Activated naive CD8-positive, alpha-beta T cell (primary cell): ENCODE measurements around the gene APBA2.

Source experiments
- H3K27ac Mint-ChIP-seq: one replicate; pipeline ENCODE4 v1.8.0; 2021; ENCODE audit warnings: mixed read lengths
- H3K27me3 Mint-ChIP-seq: one replicate; pipeline ENCODE4 v1.8.0; 2021; ENCODE audit warnings: mixed read lengths
- H3K36me3 Mint-ChIP-seq: one replicate; pipeline ENCODE4 v1.8.0; 2021; ENCODE audit warnings: mixed read lengths
- H3K4me1 Mint-ChIP-seq: one replicate; pipeline ENCODE4 v1.8.0; 2021; ENCODE audit warnings: low read depth, mixed read lengths
- H3K4me3 Mint-ChIP-seq: one replicate; pipeline ENCODE4 v1.8.0; 2021; ENCODE audit warnings: mild to moderate bottlenecking, mixed read lengths
- H3K9me3 Mint-ChIP-seq: one replicate; pipeline ENCODE4 v1.8.0; 2021; ENCODE audit warnings: low read depth, mixed read lengths

Gene APBA2

GRCh38 chr15:29061746-29062145, 176.0 kb downstream of the APBA2 start:
- no peaks in the 10 kb centered on the region for H3K9me3 Mint-ChIP-seq
- H3K4me3 Mint-ChIP-seq = no peak overlapping the region
- no peak overlapping the region for H3K27ac Mint-ChIP-seq
- H3K27me3 Mint-ChIP-seq = no peaks in the 10 kb centered on the region
- peaks cover 64% of the 10 kb centered on the region for H3K4me1 Mint-ChIP-seq
- H3K36me3 Mint-ChIP-seq = peaks cover 16% of the 10 kb centered on the region

- H3K4me3 Mint-ChIP-seq = no peak overlapping the region
- peaks cover 20% of the 10 kb centered on the region for H3K36me3 Mint-ChIP-seq
- no peak overlapping the region for H3K27ac Mint-ChIP-seq
- H3K9me3 Mint-ChIP-seq = no peaks in the 10 kb centered on the region
- H3K4me1 Mint-ChIP-seq = peaks cover 65% of the 10 kb centered on the region
- H3K27me3 Mint-ChIP-seq = no peaks in the 10 kb centered on the region
Observed at GRCh38 chr15:29062179-29062591, 176.4 kb downstream of the APBA2 start.

- Mint-ChIP-seq H3K4me1 (peaks cover 62% of the 10 kb centered on the region), H3K27me3 (no peaks in the 10 kb centered on the region), H3K27ac (no peak overlapping the region), H3K36me3 (peaks cover 20% of the 10 kb centered on the region), H3K4me3 (no peak overlapping the region), H3K9me3 (peaks cover 1% of the 10 kb centered on the region)
Observed at GRCh38 chr15:29062626-29063025, 176.9 kb downstream of the APBA2 start.

- peaks cover 5% of the 10 kb centered on the region for H3K9me3 Mint-ChIP-seq
- H3K4me1 Mint-ChIP-seq = peaks cover 54% of the 10 kb centered on the region
- H3K27ac Mint-ChIP-seq = no peak overlapping the region
- H3K4me3 Mint-ChIP-seq = no peak overlapping the region
- H3K36me3 Mint-ChIP-seq = peaks cover 19% of the 10 kb centered on the region
- H3K27me3 Mint-ChIP-seq = no peaks in the 10 kb centered on the region
Observed at GRCh38 chr15:29063646-29064045, 177.9 kb downstream of the APBA2 start.

GRCh38 chr15:29064290-29064689, 178.5 kb downstream of the APBA2 start:
- Mint-ChIP-seq H3K27me3 (no peaks in the 10 kb centered on the region), H3K36me3 (peaks cover 20% of the 10 kb centered on the region), H3K4me1 (peaks cover 49% of the 10 kb centered on the region), H3K4me3 (no peak overlapping the region), H3K9me3 (peaks cover 5% of the 10 kb centered on the region), H3K27ac (peak overlapping the region; percentile 46)

GRCh38 chr15:29064731-29065130, 179.0 kb downstream of the APBA2 start:
- H3K9me3 Mint-ChIP-seq = peaks cover 5% of the 10 kb centered on the region
- no peak overlapping the region for H3K4me3 Mint-ChIP-seq
- peak overlapping the region; percentile 46 for H3K27ac Mint-ChIP-seq
- peaks cover 19% of the 10 kb centered on the region for H3K36me3 Mint-ChIP-seq
- H3K4me1 Mint-ChIP-seq = peaks cover 48% of the 10 kb centered on the region
- H3K27me3 Mint-ChIP-seq = no peaks in the 10 kb centered on the region

GRCh38 chr15:29065571-29065970, 179.8 kb downstream of the APBA2 start:
- Mint-ChIP-seq H3K27ac (no peak overlapping the region), H3K27me3 (no peaks in the 10 kb centered on the region), H3K36me3 (peaks cover 19% of the 10 kb centered on the region), H3K4me1 (peaks cover 41% of the 10 kb centered on the region), H3K4me3 (no peak overlapping the region), H3K9me3 (peaks cover 5% of the 10 kb centered on the region)

- Mint-ChIP-seq H3K4me1 (peaks cover 38% of the 10 kb centered on the region), H3K9me3 (peaks cover 5% of the 10 kb centered on the region), H3K4me3 (no peak overlapping the region)
Observed at GRCh38 chr15:29066310-29066709, 180.5 kb downstream of the APBA2 start.

GRCh38 chr15:29066838-29067237, 181.1 kb downstream of the APBA2 start:
- peaks cover 5% of the 10 kb centered on the region for H3K9me3 Mint-ChIP-seq
- no peak overlapping the region for H3K4me3 Mint-ChIP-seq
- no peak overlapping the region for H3K27ac Mint-ChIP-seq
- peaks cover 19% of the 10 kb centered on the region for H3K36me3 Mint-ChIP-seq
- peaks cover 33% of the 10 kb centered on the region for H3K4me1 Mint-ChIP-seq
- H3K27me3 Mint-ChIP-seq = no peaks in the 10 kb centered on the region

More at GRCh38 chr15:29066310-29066709, 180.5 kb downstream of the APBA2 start:
- no peaks in the 10 kb centered on the region for H3K27me3 Mint-ChIP-seq
- peaks cover 19% of the 10 kb centered on the region for H3K36me3 Mint-ChIP-seq
- H3K27ac Mint-ChIP-seq = peak overlapping the region; percentile 11

- Mint-ChIP-seq H3K9me3 (peaks cover 5% of the 10 kb centered on the region), H3K27me3 (no peaks in the 10 kb centered on the region), H3K4me1 (peaks cover 31% of the 10 kb centered on the region), H3K27ac (no peak overlapping the region), H3K4me3 (no peak overlapping the region), H3K36me3 (peaks cover 19% of the 10 kb centered on the region)
Observed at GRCh38 chr15:29067949-29068348, 182.2 kb downstream of the APBA2 start.

GRCh38 chr15:29070471-29071231, 184.9 kb downstream of the APBA2 start:
- no peak overlapping the region for H3K4me3 Mint-ChIP-seq
- no peak overlapping the region for H3K27ac Mint-ChIP-seq
- H3K4me1 Mint-ChIP-seq = peaks cover 19% of the 10 kb centered on the region
- no peaks in the 10 kb centered on the region for H3K27me3 Mint-ChIP-seq
- peaks cover 20% of the 10 kb centered on the region for H3K36me3 Mint-ChIP-seq
- H3K9me3 Mint-ChIP-seq = peaks cover 5% of the 10 kb centered on the region

- Mint-ChIP-seq H3K4me3 (no peak overlapping the region), H3K27me3 (no peaks in the 10 kb centered on the region), H3K36me3 (peaks cover 21% of the 10 kb centered on the region)
Observed at GRCh38 chr15:29071232-29071881, 185.6 kb downstream of the APBA2 start.

GRCh38 chr15:29071882-29072273, 186.1 kb downstream of the APBA2 start:
- Mint-ChIP-seq H3K27ac (no peak overlapping the region), H3K9me3 (peaks cover 5% of the 10 kb centered on the region), H3K4me3 (no peak overlapping the region), H3K4me1 (peaks cover 9% of the 10 kb centered on the region), H3K27me3 (no peaks in the 10 kb centered on the region), H3K36me3 (peaks cover 18% of the 10 kb centered on the region)

More at GRCh38 chr15:29071232-29071881, 185.6 kb downstream of the APBA2 start:
- Mint-ChIP-seq H3K4me1 (peaks cover 13% of the 10 kb centered on the region), H3K9me3 (peaks cover 5% of the 10 kb centered on the region), H3K27ac (no peak overlapping the region)

GRCh38 chr15:29072444-29072843, 186.7 kb downstream of the APBA2 start:
- Mint-ChIP-seq H3K4me1 (peaks cover 8% of the 10 kb centered on the region), H3K9me3 (peaks cover 5% of the 10 kb centered on the region), H3K36me3 (peaks cover 15% of the 10 kb centered on the region), H3K27ac (no peak overlapping the region), H3K4me3 (no peak overlapping the region), H3K27me3 (no peaks in the 10 kb centered on the region)

GRCh38 chr15:29074045-29074444, 188.3 kb downstream of the APBA2 start:
- Mint-ChIP-seq H3K4me3 (no peak overlapping the region), H3K4me1 (peaks cover 6% of the 10 kb centered on the region), H3K27me3 (no peaks in the 10 kb centered on the region), H3K27ac (no peak overlapping the region), H3K36me3 (peaks cover 11% of the 10 kb centered on the region), H3K9me3 (no peaks in the 10 kb centered on the region)
